ENCODE data around the gene KDM3A.

The KDM3A gene

GRCh38 chr2:86520153-86520552 is 79.0 kb downstream of the KDM3A start:
- no peak for DNase-seq

GRCh38 chr2:86521922-86522321 is 80.8 kb downstream of the KDM3A start:
- no peak for DNase-seq

- DNase-seq = no peak
These were observed 81.5 kb downstream of the KDM3A start for GRCh38 chr2:86522711-86523110.

- no peak for DNase-seq
These were observed 82.3 kb downstream of the KDM3A start for GRCh38 chr2:86523491-86523890.

- DNase-seq = no peak
These were observed 84.5 kb downstream of the KDM3A start for GRCh38 chr2:86525421-86526340.

GRCh38 chr2:86533589-86533988 is 92.4 kb downstream of the KDM3A start:
- DNase-seq = no peak

- DNase-seq = no peak
These were observed 100.2 kb downstream of the KDM3A start for GRCh38 chr2:86541334-86541733.
